A549 treated with CpdA at 1 μM for 4 hours (cell line): Measurements from ENCODE around the gene ATXN7L2. TPM values are rescaled to one million over a fixed set of nuclear protein-coding genes. Genes with fewer than 3 reads are reported as not detected.

Source experiments
- total RNA-seq: library from RNA; stranded (reverse); fragments of 200-300 nt; extraction: Qiagen RNA extraction; gene quantifications from 5 replicates; pipeline ENCODE4 v1.2.3, GENCODE V29; 2022; ENCODE audit warnings: low read depth

ATXN7L2 gene, protein sequence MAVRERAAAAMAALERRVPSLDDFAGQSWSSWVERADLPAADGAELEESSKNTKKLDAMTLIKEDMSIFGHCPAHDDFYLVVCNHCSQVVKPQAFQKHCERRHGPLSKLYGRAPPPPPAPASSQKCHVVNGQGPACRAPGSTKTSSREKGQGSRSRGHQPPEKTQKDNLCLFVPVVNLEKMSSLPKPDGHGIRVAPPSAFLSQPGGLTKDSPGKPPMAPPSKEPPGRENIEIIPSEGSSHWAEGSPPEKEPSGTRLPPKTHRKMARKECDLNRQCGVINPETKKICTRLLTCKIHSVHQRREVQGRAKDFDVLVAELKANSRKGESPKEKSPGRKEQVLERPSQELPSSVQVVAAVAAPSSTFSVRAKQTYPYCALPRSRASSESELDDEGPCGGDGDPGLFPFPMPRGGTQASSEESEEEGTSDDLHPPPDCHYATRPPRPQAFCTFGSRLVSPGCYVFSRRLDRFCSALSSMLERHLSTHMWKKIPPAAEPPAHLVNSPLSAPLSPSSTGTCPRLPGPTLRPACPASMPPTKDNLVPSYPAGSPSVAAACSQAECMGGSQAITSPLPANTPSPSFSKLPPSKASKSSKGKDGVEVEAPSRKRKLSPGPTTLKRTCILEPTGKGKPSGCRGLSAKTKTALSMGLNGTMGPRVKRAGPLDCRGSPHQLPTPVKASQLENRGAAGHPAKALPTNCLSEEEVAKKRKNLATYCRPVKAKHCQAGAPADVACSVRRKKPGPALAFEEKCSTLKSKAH
- total RNA-seq = 1.7 to 2.8 TPM (median 2.6 TPM) in 5 replicates

GRCh38 chr1:109483672-109484518 is at the start of gene ATXN7L2:
Gene ATXN7L2 (plus strand): TSS chr1:109483905. CDS start chr1:109483954, 49 bp downstream.

DNA sequence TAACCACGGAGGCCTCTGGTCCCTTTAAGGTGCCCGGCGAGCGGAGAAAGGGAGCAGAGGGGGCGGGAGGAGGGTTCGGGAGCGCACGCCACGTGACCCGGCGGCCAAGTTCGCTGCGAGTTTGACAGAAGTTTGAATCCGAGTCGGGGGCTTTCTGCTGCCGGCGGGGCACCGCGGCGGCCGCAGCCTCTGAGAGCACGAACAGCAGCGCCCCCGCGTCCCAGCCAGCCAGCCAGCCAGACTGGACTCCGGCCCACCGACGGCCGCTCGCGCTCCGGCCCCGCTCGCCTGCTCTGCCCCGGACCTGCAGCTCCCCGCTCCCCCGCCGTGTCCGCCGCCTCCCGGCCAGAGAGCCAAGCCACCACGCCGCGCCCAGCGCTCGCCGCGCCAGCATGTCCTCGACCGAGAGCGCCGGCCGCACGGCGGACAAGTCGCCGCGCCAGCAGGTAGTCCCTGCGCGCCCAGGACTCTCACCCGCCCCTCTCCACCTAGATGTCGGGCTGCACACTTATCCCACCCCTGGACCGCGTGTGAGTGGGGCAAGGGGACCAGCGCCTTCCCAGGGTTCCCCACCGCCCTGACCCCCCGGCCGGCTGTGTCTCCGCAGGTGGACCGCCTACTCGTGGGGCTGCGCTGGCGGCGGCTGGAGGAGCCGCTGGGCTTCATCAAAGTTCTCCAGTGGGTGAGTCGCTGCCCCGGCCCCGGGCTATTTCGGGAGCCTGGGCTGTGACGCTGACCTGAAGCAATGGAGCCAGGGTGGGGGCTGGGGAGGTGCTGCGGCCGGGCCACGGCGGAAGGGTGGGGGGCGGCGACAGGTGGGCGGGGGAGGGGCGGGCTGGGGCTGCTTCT is 17.0 kb upstream of the ATXN7L2 start, which contains the start of gene SYPL2:
TSS of gene SYPL2 (plus strand) at position 95 of the 849 bp plus-strand sequence. CDS start at position 393, 298 bp downstream.

DNA sequence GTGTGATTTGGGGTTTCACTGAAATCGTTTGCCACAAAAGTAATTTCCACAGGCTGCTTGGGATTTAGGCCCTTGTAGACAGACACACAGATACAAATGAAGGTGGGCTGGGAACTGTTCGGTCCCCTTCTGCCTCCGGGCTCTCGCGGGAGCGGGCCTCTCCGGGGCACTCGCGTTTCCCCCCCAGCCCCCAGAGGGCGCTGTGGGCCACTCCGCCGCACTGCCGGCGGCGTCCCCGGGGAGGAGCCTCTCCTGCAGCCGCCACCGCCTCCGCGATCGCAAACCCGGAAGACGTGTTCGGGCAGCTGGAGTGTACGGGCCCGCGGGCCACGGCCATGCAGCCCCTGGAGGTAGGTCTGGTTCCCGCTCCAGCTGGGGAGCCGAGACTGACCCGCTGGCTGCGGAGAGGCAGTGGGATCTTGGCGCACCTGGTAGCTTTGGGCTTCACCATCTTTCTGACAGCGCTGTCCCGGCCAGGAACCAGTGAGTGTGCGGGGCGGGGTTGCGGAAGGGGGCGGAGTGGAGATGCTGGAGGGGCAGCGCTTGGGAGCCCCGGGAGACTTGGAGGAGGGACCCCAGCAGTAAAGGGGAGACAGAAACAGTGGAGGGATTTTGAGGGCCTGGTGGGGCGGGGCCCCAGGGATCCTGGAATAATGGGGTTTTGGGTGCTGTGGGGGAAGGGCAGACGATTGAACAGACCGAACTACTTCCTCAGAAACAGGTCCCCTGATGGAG is 10.3 kb downstream of the ATXN7L2 start, which contains the start of gene CYB561D1:
TSS of gene CYB561D1 (plus strand) at position 290 of the 735 bp plus-strand sequence. CDS start at position 336, 46 bp downstream.

GRCh38 chr1:109509176-109510134 is 25.8 kb downstream of the ATXN7L2 start, which contains the start of gene AMIGO1:
Gene AMIGO1 (minus strand): TSS chr1:109509727. CDS start chr1:109508912, 815 bp downstream.

DNA sequence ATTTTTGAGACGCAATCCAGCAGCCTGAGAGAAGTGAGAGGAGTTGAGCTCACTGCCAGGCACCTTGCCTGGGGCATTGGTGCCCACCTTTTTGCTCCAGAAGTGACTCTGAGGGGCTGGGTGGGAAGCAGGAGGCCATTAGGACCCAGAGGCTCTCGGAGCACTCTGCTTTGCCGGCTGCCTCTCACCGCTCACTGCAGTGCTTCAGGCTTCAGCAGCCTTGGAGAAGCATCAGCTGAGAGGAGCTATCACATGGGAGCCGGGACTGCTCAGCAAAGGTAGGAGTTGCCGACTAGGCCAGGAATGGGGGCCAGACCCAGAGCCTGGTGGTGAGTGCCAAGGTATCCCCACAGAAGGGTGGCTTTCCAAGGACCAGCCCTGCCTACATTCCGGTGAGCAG is 56.0 kb downstream of the ATXN7L2 start, which contains the start of gene GPR61:
TSS of gene GPR61 (plus strand) at position 197 of the 400 bp plus-strand sequence. CDS start 3,151 bp downstream, outside the sequence.

Other genes starting within 250 kb of the ATXN7L2 start
- gene CELSR2, start 234.4 kb upstream of the ATXN7L2 start, total RNA-seq = 3.8 to 6.4 TPM (median 5.5 TPM) in 5 replicates
- gene PSRC1, start 200.8 kb upstream of the ATXN7L2 start, total RNA-seq = 21.3 to 26.8 TPM (median 24.2 TPM) in 5 replicates
- not detected in 5 replicates for gene MYBPHL, start 176.9 kb upstream of the ATXN7L2 start, total RNA-seq
- 3.4 to 5.0 TPM (median 3.7 TPM) in 5 replicates for gene SORT1, start 86.0 kb upstream of the ATXN7L2 start, total RNA-seq
- 109 to 121 TPM (median 116 TPM) in 5 replicates for gene PSMA5, start 57.5 kb upstream of the ATXN7L2 start, total RNA-seq
- gene SYPL2, start 17.4 kb upstream of the ATXN7L2 start, total RNA-seq = 0.07 to 0.23 TPM (median 0.13 TPM) in 5 replicates
- 3.2 to 5.0 TPM (median 4.0 TPM) in 5 replicates for gene CYB561D1, start 10.2 kb downstream of the ATXN7L2 start, total RNA-seq
- gene AMIGO1, start 25.8 kb downstream of the ATXN7L2 start, total RNA-seq = 0.84 to 1.3 TPM (median 1.2 TPM) in 5 replicates
- not detected in 5 replicates for gene GPR61, start 56.0 kb downstream of the ATXN7L2 start, total RNA-seq
- 4.6 to 5.5 TPM (median 4.8 TPM) in 5 replicates for gene GNAI3, start 64.7 kb downstream of the ATXN7L2 start, total RNA-seq
- 0.06 to 0.54 TPM in 2 of 5 replicates, not detected in the others for gene GNAT2, start 135.7 kb downstream of the ATXN7L2 start, total RNA-seq
- 25.2 to 33.1 TPM (median 31.1 TPM) in 5 replicates for gene AMPD2, start 135.9 kb downstream of the ATXN7L2 start, total RNA-seq
- gene GSTM4, start 172.2 kb downstream of the ATXN7L2 start, total RNA-seq = 7.9 to 10.1 TPM (median 9.5 TPM) in 5 replicates
- 3.2 to 5.1 TPM (median 3.4 TPM) in 5 replicates for gene GSTM2, start 184.2 kb downstream of the ATXN7L2 start, total RNA-seq
- gene GSTM1, start 203.9 kb downstream of the ATXN7L2 start, total RNA-seq = not detected in 5 replicates
- gene GSTM5, start 228.3 kb downstream of the ATXN7L2 start, total RNA-seq = not detected in 5 replicates